Subcutaneous preadipocyte (primary cell): Measurements from ENCODE around the gene REST. TPM values are rescaled to one million over a fixed set of nuclear protein-coding genes. Genes with fewer than 3 reads are reported as not detected.

ENCODE experiments used
- small RNA-seq: library from RNA; depleted of rRNA; stranded (forward); fragments of <200 nt; gene quantifications from one replicate; pipeline ENCODE3, GENCODE V24; 2012
- total RNA-seq: library from RNA; depleted of rRNA; stranded (reverse); fragments of >200 nt; gene quantifications from 2 replicates; pipeline ENCODE4 v1.2.3, GENCODE V29; 2012

Gene REST
- total RNA-seq: 28.3 and 38.3 TPM in 2 replicates

GRCh38 chr4:56907489-56908205 is at the start of gene REST:
Gene REST (plus strand): TSS chr4:56907900. CDS start chr4:56910639, 2,739 bp downstream.

GRCh38 chr4:56977321-56978012 is 69.8 kb downstream of the REST start, which contains the start of gene NOA1:
Gene NOA1 (minus strand): TSS chr4:56977606. CDS start chr4:56977585, 21 bp downstream.

GRCh38 chr4:56978750-56979303 is 71.1 kb downstream of the REST start, which contains the start of gene POLR2B:
Gene POLR2B (plus strand): TSS chr4:56978896. CDS start chr4:56978986, 90 bp downstream.

Small RNAs within 50 kb of the gene (small RNA-seq; reads per million reads assigned to genes)
- gene RNU6-998P: not detected

Other genes starting within 250 kb of the REST start
- 0.37 TPM in 1 of 2 replicates, not detected in the other for gene HOPX, start 226.6 kb upstream of the REST start, total RNA-seq
- not detected in 2 replicates for gene SPINK2, start 86.2 kb upstream of the REST start, total RNA-seq
- 24.3 and 26.0 TPM in 2 replicates for gene NOA1, start 69.7 kb downstream of the REST start, total RNA-seq
- gene POLR2B, start 71.0 kb downstream of the REST start, total RNA-seq: 85.6 and 106 TPM in 2 replicates
- gene IGFBP7, start 202.5 kb downstream of the REST start, total RNA-seq: 4.4 and 4.5 TPM in 2 replicates